Measurements from ENCODE around the gene C9orf152. TPM values are rescaled to one million over a fixed set of nuclear protein-coding genes. Genes with fewer than 3 reads are reported as not detected.

The C9orf152 gene
- total RNA-seq, 1 experiment from 2014 or later, result not detected

DNA sequence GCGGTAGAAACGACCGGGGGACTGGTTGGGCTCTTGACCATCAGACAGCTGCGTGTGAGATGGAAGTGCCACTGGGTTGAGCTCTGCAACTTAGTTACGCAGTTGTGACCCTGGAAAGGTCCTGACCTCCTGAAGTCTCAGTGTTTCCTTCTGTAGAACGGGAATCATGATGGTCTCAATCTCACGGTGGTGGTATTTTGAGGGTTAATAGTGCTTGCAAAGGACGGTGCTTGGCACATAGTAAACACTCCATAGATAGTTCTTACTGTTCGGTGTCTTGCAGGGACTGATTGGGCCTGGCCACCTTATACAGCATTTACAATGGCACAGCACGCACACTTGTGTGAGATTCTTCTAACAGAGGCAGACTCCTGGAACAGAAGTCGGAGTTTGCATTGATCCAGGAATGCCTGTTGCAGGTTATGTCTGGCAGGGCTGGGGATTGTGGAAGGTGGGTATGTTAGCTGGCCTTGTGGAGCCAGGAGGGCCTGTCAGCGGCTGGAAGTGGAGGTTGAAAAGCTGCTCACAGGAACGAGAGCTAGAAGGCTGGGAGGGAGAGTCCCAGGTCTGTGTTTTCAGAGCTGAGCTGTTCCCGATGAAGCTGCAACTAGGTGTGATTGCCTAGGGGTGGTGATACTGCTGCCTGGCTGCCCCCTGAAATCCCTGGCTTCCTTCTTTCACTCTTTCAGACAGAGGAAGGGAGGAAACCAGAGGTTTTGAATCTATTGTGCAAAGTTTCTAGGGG lies 49.3 kb upstream of the C9orf152 start:
- Mint-ChIP-seq H3K4me1 (peaks cover 45% of the 10 kb centered on the region), H3K27me3 (ENCODE audit: low read depth) (no peaks in the 10 kb centered on the region), H3K9me3 (no peaks in the 10 kb centered on the region), H3K27ac (peak overlapping the region; percentile 90), H3K36me3 (no peaks in the 10 kb centered on the region), H3K4me3 (peak overlapping the region; percentile 98)
- DNase-seq (ENCODE audit: low spot score) (no peak), ATAC-seq (peak; percentile 32)
- ChIA-PET POLR2A (interaction anchor here (1.2 to 1.7 kb wide), 2 partner anchors 15 to 84 kb away, joined by 5 to 6 read pairs; no protein-coding TSS in a partner anchor), CTCF (interaction anchor here (0.6 to 1.5 kb wide), 3 partner anchors 39 to 281 kb away, joined by 3 to 6 read pairs (median 3); no protein-coding TSS in a partner anchor)
- 0 out of 2 replicates have a peak, but pooled peaks have one; percentile 27 for TF ChIP-seq HMGXB4 (CRISPR knock-in tag; IDR thresholded peaks at IDR 0.05)
- no peak for TF ChIP-seq ZNF396 (CRISPR knock-in tag; IDR thresholded peaks at IDR 0.05; ENCODE audit: borderline replicate concordance)
- no peak for TF ChIP-seq RORB (CRISPR knock-in tag; IDR thresholded peaks at IDR 0.05)
- TF ChIP-seq, protein P1, sequence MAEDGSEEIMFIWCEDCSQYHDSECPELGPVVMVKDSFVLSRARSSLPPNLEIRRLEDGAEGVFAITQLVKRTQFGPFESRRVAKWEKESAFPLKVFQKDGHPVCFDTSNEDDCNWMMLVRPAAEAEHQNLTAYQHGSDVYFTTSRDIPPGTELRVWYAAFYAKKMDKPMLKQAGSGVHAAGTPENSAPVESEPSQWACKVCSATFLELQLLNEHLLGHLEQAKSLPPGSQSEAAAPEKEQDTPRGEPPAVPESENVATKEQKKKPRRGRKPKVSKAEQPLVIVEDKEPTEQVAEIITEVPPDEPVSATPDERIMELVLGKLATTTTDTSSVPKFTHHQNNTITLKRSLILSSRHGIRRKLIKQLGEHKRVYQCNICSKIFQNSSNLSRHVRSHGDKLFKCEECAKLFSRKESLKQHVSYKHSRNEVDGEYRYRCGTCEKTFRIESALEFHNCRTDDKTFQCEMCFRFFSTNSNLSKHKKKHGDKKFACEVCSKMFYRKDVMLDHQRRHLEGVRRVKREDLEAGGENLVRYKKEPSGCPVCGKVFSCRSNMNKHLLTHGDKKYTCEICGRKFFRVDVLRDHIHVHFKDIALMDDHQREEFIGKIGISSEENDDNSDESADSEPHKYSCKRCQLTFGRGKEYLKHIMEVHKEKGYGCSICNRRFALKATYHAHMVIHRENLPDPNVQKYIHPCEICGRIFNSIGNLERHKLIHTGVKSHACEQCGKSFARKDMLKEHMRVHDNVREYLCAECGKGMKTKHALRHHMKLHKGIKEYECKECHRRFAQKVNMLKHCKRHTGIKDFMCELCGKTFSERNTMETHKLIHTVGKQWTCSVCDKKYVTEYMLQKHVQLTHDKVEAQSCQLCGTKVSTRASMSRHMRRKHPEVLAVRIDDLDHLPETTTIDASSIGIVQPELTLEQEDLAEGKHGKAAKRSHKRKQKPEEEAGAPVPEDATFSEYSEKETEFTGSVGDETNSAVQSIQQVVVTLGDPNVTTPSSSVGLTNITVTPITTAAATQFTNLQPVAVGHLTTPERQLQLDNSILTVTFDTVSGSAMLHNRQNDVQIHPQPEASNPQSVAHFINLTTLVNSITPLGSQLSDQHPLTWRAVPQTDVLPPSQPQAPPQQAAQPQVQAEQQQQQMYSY (CRISPR knock-in tag; IDR thresholded peaks at IDR 0.05), result no peak
- TF ChIP-seq CREM (CRISPR knock-in tag; IDR thresholded peaks at IDR 0.05), result no peak
- 0 out of 2 replicates have a peak, but pooled peaks have one; percentile 50 for TF ChIP-seq GTF2I (CRISPR knock-in tag; conservative IDR thresholded peaks at IDR 0.05)
- TF ChIP-seq, protein P2, sequence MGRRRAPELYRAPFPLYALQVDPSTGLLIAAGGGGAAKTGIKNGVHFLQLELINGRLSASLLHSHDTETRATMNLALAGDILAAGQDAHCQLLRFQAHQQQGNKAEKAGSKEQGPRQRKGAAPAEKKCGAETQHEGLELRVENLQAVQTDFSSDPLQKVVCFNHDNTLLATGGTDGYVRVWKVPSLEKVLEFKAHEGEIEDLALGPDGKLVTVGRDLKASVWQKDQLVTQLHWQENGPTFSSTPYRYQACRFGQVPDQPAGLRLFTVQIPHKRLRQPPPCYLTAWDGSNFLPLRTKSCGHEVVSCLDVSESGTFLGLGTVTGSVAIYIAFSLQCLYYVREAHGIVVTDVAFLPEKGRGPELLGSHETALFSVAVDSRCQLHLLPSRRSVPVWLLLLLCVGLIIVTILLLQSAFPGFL (CRISPR knock-in tag; IDR thresholded peaks at IDR 0.05; ENCODE audit: borderline replicate concordance), result no peak
- no peak for TF ChIP-seq ZNF423 (CRISPR knock-in tag; IDR thresholded peaks at IDR 0.05)
- no peak for TF ChIP-seq HMGA2 (CRISPR knock-in tag; IDR thresholded peaks at IDR 0.05)
- TF ChIP-seq TEAD4 (CRISPR knock-in tag; IDR thresholded peaks at IDR 0.05), result no peak
- TF ChIP-seq, protein P3, sequence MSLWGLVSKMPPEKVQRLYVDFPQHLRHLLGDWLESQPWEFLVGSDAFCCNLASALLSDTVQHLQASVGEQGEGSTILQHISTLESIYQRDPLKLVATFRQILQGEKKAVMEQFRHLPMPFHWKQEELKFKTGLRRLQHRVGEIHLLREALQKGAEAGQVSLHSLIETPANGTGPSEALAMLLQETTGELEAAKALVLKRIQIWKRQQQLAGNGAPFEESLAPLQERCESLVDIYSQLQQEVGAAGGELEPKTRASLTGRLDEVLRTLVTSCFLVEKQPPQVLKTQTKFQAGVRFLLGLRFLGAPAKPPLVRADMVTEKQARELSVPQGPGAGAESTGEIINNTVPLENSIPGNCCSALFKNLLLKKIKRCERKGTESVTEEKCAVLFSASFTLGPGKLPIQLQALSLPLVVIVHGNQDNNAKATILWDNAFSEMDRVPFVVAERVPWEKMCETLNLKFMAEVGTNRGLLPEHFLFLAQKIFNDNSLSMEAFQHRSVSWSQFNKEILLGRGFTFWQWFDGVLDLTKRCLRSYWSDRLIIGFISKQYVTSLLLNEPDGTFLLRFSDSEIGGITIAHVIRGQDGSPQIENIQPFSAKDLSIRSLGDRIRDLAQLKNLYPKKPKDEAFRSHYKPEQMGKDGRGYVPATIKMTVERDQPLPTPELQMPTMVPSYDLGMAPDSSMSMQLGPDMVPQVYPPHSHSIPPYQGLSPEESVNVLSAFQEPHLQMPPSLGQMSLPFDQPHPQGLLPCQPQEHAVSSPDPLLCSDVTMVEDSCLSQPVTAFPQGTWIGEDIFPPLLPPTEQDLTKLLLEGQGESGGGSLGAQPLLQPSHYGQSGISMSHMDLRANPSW (CRISPR knock-in tag; conservative IDR thresholded peaks at IDR 0.05; ENCODE audit: low read depth), result no peak
- TF ChIP-seq SP1 (CRISPR knock-in tag; conservative IDR thresholded peaks at IDR 0.05), result no peak
- TF ChIP-seq NFATC4 (CRISPR knock-in tag; IDR thresholded peaks at IDR 0.05), result no peak
- TF ChIP-seq ATF1 (CRISPR knock-in tag; IDR thresholded peaks at IDR 0.05), result no peak
- TF ChIP-seq NFE2L1 (CRISPR knock-in tag; IDR thresholded peaks at IDR 0.05), result peak; percentile 46
- TF ChIP-seq, protein P4, sequence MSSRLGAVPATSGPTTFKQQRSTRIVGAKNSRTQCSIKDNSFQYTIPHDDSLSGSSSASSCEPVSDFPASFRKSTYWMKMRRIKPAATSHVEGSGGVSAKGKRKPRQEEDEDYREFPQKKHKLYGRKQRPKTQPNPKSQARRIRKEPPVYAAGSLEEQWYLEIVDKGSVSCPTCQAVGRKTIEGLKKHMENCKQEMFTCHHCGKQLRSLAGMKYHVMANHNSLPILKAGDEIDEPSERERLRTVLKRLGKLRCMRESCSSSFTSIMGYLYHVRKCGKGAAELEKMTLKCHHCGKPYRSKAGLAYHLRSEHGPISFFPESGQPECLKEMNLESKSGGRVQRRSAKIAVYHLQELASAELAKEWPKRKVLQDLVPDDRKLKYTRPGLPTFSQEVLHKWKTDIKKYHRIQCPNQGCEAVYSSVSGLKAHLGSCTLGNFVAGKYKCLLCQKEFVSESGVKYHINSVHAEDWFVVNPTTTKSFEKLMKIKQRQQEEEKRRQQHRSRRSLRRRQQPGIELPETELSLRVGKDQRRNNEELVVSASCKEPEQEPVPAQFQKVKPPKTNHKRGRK (CRISPR knock-in tag; IDR thresholded peaks at IDR 0.05; ENCODE audit: borderline replicate concordance), result no peak
- TF ChIP-seq ZNF416 (CRISPR knock-in tag; IDR thresholded peaks at IDR 0.05), result no peak
- TF ChIP-seq E2F4 (CRISPR knock-in tag; IDR thresholded peaks at IDR 0.05; ENCODE audit: borderline replicate concordance, low read depth), result no peak
- TF ChIP-seq, protein P5, sequence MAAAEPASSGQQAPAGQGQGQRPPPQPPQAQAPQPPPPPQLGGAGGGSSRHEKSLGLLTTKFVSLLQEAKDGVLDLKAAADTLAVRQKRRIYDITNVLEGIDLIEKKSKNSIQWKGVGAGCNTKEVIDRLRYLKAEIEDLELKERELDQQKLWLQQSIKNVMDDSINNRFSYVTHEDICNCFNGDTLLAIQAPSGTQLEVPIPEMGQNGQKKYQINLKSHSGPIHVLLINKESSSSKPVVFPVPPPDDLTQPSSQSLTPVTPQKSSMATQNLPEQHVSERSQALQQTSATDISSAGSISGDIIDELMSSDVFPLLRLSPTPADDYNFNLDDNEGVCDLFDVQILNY (CRISPR knock-in tag; IDR thresholded peaks at IDR 0.05), result no peak
- TF ChIP-seq MYBL2 (CRISPR knock-in tag; IDR thresholded peaks at IDR 0.05), result no peak
- 0 out of 2 replicates have a peak, but pooled peaks have one; percentile 42 for TF ChIP-seq KAT7 (CRISPR knock-in tag; IDR thresholded peaks at IDR 0.05; ENCODE audit: borderline replicate concordance)
- no peak for TF ChIP-seq ZNF232 (CRISPR knock-in tag; IDR thresholded peaks at IDR 0.05)
